ENCODE results near the gene ASAP2.

DNA sequence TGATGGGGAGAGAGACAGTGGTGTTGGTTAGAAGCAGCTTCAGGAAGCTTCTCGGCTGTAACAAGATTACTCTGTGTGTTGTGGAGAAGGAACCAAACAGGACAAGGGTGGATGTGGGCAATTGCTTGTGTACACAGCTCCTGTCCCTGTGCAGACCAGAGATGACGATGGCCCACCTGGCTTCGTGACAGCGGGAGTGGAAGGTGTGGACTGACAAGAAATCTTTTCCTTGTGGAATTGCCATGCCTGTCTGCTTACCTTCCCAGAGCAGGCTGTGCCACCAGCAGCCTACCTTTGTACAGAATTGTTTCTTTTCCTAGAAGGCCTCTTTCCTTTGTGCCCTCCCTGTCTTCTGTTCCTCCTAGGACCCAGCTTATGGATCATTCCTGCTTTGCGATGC is 122.9 kb downstream of the ASAP2 start:
- TF ChIP-seq, protein P1, sequence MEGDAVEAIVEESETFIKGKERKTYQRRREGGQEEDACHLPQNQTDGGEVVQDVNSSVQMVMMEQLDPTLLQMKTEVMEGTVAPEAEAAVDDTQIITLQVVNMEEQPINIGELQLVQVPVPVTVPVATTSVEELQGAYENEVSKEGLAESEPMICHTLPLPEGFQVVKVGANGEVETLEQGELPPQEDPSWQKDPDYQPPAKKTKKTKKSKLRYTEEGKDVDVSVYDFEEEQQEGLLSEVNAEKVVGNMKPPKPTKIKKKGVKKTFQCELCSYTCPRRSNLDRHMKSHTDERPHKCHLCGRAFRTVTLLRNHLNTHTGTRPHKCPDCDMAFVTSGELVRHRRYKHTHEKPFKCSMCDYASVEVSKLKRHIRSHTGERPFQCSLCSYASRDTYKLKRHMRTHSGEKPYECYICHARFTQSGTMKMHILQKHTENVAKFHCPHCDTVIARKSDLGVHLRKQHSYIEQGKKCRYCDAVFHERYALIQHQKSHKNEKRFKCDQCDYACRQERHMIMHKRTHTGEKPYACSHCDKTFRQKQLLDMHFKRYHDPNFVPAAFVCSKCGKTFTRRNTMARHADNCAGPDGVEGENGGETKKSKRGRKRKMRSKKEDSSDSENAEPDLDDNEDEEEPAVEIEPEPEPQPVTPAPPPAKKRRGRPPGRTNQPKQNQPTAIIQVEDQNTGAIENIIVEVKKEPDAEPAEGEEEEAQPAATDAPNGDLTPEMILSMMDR (conservative IDR thresholded peaks at IDR 0.05; ENCODE audit: low read length): no peak
- no peak for TF ChIP-seq EZH2phosphoT487 (IDR thresholded peaks at IDR 0.05; ENCODE audit: borderline replicate concordance, low read depth, low read length)
